GM19452 (cell line): ENCODE results near the gene TSBP1.

Experiments used
- ATAC-seq: cut with Tn5 transposase; IDR thresholded peaks from one replicate; pipeline ENCODE4 v1.9.1; 2021; ENCODE audit not compliant: unreplicated experiment

TSBP1 gene

DNA sequence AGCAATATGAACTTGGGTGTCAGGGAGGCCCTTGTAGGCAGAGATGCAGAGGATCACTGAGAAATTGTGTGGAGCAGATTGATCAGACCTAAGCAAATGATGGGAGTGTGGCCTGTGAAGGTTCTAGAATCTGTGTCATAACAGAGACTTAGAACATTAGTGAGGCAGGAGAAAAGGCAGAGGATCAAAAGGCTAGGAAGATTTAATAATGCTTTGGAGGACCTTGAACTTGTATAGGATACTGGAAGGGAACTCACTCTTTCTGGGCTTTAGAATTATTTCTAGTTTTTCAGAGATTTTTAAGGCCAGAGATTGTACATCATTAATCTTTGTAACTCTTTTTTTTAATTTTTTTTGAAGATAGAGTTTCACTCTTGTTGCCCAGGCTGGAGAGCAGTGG is at the start of gene TSBP1:
Gene TSBP1, minus strand, starts transcription at position 101 of the 400 bp plus-strand sequence. CDS start 197 bp downstream, outside the sequence.
- ATAC-seq, result no peak

- no peak for ATAC-seq
These were observed 44.3 kb upstream of the TSBP1 start for GRCh38 chr6:32416036-32416435.

DNA sequence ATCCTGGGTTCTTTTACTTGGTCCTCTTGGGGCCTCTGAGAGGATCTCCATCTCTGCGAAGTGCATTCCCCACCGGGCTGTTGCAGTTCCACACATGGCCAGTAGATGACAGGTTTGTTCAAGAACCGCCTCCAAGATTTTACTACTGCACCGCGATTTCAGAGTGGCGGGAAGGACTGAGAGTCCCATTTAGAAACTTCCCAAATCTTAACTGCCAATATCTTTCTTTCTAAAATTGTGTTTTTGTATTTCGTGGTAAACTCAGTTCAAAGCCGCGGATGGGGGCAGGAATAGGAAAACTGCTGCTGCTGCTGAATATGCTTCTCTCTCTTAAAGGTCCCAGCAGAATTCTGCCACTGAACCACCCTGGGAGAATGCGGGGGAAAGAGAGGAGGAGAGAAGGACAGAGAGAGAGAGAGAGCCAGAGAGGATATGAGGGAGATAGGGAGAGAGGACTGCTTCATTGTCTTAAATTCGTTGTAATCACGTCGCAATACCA is 43.9 kb upstream of the TSBP1 start:
- ATAC-seq, result no peak

GRCh38 chr6:32413427-32414047 is 41.8 kb upstream of the TSBP1 start:
- ATAC-seq, result no peak

DNA sequence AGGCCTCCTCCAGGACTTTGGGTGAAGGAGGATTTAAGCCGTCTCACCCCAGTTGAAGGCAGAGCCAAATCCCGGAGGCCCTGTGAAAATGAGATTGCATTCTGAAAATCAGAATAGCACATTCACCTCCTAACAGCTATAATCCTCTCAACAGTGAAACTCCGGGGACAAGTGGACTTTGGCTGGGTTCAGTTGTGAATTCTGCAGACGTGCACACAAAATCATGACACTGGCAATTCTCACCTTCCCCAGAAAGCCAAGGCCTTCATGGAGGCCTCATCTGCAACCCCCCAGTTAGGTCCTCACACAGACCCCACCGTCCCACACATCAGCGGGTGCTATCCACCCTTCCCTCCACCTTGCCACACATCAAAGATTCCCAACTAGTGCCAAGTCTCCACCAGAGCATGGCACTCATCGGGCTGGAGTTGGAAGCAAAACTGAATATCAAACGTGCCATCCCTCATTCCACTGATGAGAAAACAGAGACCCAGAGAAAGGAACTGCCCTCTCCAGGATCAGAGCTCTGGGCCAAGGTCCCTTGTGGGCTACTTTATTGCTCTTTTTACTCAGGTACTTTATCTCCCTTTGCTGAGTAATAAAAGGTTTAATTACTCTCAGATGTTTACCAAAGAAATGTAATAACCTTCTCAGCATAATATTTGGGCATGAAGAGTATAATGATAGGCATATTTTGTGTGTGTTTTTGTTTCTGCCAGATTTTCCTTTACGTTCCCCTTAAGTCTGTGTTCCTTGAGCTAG is 40.0 kb upstream of the TSBP1 start:
- no peak for ATAC-seq

GRCh38 chr6:32410906-32411305 is 39.2 kb upstream of the TSBP1 start:
- ATAC-seq, result no peak

GRCh38 chr6:32406857-32407256 is 35.2 kb upstream of the TSBP1 start, which contains the start of gene BTNL2:
TSS of gene BTNL2 (minus strand) at chr6:32407181. CDS start at chr6:32407123, 58 bp downstream.
- ATAC-seq, result no peak

GRCh38 chr6:32406197-32406596 is 34.5 kb upstream of the TSBP1 start:
- ATAC-seq, result no peak

DNA sequence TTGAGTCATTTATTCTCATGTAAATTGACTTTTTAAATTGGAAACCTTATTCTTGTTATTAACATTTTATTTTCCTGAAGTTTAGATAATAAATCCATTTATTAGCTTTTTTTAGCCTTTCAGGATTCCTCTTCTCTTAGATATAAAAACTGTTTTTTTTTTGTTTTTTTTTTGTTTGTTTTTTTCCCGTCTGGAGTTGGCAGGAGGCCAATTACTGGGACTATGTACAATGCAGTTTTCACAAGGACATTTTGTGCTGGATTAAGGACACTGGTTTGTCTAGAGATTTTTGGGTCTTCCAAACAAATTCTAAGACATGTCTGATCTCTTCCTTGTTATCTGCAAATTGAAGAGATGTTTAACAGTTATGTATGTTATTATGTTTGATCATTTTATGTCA is 34.0 kb upstream of the TSBP1 start:
- ATAC-seq, result no peak

- no peak for ATAC-seq
These were observed 31.1 kb upstream of the TSBP1 start for GRCh38 chr6:32402812-32403211.

DNA sequence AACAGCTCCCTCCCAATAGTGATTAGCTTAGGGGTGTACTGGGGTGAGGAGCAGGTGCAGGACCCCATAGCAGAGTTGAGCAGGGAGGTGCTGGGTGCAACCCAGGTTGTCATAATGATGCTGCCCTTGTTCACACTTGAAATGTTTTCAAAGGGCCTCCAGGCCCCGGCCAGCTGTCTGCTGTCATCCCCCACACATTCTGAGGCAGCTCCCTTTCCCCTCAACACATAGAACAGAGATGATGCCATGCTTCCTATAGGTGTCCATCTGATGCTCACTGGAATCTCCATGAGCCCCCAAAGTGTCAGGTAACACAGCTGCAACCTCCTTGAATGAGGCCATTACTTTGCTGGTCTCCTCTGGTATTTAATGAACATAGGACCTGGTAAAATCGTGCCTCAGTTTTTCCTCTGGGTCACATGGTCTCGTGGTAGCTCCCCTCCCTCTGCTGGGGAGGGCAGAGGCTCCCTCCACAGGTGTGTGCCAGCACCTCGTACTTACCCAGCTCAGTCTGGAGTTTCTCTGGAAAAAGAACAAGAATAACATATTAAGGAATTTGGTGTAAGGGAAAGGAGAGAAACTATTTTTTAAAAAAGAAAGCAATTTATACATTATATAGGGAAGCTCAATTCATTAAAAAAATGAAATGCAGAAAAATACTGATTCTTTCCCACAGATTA is 29.7 kb upstream of the TSBP1 start:
- no peak for ATAC-seq

DNA sequence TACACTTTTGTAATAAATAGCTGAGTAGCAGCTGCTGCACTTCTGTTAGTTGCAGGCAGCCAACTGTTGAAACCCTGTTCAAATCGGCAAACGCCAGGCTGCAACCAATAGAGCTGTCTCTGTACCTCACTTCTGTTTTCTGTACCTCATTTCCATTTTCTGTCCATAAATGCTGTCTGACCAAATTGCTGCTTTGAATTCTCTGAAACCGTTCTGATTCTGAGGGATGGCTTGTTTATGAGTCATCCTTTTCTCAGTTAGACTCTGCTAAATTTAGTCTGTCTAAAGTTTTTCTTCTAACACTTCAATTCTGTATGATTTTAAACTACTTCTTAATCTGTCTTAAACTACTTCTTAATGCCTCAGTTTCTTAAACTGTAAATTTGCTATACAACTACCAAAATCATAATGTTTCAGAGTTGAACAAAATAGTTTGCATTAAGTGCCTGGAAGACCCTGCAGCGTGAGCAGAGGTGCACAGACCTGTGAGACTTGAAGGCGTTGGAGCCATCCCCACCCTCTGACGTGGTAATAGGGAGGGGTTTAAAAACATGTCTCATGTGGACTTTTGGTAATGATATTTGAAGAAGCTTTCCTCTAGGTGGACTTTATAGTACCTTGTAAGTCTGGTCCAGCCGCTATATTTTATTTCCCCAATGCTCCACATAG is 25.7 kb upstream of the TSBP1 start:
- peak; percentile 84 for ATAC-seq

- no peak for ATAC-seq
These were observed 24.3 kb upstream of the TSBP1 start for GRCh38 chr6:32396028-32396427.

GRCh38 chr6:32393665-32394420 is 22.1 kb upstream of the TSBP1 start:
- ATAC-seq, result no peak

DNA sequence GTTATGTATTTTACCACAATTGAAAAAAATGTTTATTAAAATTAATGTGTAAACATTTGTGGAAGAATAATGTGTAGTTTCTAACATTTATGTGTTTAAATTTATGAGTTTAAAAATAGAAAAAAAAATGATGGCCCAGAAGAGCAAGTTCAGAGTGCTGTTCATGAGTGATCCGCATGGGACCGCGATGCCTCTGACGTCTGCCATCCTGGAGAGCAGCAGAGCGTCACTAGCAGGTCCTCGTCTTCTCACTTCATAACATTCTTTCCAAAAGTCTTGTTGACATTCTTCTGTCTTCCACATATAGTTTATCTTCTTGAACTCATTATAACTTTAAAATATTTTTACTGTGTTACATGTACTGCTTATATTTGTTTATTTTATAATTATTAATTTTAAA is 19.8 kb upstream of the TSBP1 start:
- no peak for ATAC-seq

GRCh38 chr6:32387589-32388340 is 16.1 kb upstream of the TSBP1 start:
- no peak for ATAC-seq

GRCh38 chr6:32386040-32386439 is 14.3 kb upstream of the TSBP1 start:
- no peak for ATAC-seq

DNA sequence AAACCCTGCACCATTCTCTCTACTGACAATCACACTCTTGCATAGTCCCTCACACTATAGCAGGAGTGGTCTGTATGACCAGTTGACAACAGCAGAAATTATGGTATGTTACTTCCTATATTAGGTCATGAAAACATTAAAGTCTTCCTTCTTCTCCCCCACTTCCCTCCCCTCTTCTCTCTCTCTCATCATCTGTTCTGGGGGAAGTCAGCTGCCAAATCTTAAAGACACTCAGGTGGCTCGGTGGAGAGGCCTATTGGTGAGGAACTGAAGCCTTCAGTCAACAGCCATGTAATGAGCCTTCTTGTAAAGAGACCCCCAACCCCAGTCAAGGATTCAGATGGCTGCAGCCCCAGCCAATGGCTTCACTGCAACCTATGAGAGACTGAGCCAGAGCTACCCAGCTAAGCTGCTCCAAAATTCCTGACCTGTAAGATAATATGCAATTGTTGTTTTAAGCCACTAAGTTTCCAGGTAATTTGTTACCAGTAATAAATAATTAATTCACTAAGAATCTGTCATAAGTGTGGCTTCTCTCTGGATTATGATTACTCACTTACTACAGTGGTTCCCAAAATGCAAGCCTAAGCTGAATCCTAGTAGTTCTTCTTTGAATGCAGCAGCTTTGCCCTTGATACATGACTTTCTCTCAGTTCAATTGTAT is 11.2 kb upstream of the TSBP1 start:
- ATAC-seq, result no peak

DNA sequence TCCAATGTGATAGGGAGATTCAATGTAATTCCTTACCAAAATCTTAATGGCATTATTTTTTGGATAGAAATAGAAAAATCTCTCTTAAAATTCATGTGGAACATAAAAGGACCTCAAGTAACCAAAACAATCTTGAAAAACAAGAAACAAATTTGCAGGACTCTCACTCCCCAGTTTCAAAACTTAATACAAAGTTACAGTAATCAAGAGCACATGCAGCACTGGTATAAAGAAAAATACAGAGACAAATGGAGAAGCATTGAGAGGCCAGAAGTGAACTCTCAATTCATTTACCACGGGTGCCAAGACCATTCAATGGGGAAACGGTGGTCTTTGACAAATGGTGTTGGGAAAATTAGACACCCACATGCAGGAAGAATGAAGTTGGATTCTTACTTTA is 7.8 kb upstream of the TSBP1 start:
- ATAC-seq, result no peak
